HG03432 (cell line): ENCODE measurements around the gene CASP4.

Experiments used
- ATAC-seq: cut with Tn5 transposase; IDR thresholded peaks from one replicate; pipeline ENCODE4 v1.9.1; 2021; ENCODE audit warnings: mild to moderate bottlenecking, moderate library complexity; ENCODE audit not compliant: unreplicated experiment

The CASP4 gene

GRCh38 chr11:104895634-104896033, 72.7 kb downstream of the CASP4 start:
- ATAC-seq = no peak

- no peak for ATAC-seq
Observed at GRCh38 chr11:104893876-104894275, 74.5 kb downstream of the CASP4 start.
